NAMALWA (cell line): ENCODE measurements around the gene ADAM12.
"Not testable (repeated sequence)": the region's sequence is repeated elsewhere in the genome, so short reads cannot be mapped to it uniquely, and the experiment has no call there.

Experiments
- DNase-seq: peaks from one replicate; pipeline ENCODE4 v3.0.0-alpha.2; 2015; ENCODE audit warnings: low spot score

ADAM12 gene

DNA sequence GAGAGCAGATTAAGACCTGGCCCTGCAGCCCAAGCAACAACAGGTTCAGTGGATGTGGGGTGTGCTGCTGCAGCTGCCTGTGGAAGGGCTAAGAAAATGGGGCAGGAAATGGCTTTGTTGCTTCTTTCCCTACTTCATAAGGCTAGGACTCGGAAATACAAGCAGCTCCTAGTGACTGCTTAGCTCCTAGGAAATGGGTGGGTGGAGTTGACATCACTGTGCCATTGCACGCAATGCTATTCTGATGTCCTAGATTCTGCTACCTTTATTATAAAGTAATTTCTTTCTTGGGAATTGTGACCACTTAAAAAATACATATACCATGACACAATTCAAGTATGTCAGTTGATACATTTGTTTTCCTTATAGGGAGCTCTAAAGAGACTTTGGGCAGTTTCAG lies 336.1 kb downstream of the ADAM12 start:
- DNase-seq = no peak

DNA sequence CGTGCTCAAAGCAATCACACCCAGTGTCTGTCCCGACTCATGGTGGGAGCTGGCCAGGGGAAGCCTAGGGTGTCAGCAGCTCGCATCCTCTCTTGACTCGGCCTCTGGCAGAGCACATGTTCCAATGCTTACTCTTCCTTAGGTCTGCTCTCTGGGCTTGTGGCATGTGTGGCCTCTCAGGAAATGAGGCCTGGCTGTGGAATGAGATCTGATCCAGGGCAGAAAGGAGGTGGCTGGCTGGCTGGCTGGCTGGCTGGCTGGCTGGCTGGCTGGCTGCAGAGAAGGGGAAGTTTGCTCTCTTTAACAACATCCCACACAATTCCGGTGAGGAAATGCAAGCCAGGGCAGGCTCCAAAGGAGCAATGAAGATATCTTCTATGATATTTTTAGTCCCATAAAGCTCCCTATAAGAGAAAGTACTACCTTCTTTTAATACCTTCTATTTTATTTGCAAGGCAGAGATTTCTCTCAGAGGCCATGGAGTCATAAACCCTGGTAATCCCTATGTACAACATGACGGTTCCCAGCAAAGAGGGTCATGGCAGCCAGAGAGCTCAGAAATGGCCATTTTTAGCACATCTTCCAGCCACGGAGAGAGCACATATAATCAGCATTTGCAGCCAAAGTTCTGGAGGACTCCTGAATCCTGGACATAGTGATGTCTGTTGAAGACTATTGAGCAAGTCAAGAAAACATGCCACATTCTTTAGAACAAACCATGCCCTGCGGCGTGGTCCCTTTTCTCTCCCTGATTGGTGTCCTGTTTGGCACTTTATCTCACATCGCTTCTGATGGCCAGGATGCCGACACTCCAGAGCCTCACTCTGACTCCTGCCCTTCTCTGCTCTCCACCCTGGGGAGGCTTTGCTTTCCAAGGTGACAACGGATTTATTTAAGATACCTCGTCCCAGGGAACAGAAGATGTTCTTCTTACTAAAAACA lies 338.2 kb downstream of the ADAM12 start:
- DNase-seq = no peak

- DNase-seq = not testable (repeated sequence)
Observed at GRCh38 chr10:126047749-126048148, 340.5 kb downstream of the ADAM12 start.

- no peak for DNase-seq
Observed at GRCh38 chr10:126046831-126047230, 341.4 kb downstream of the ADAM12 start.

GRCh38 chr10:126045861-126046260 lies 342.4 kb downstream of the ADAM12 start:
- DNase-seq = no peak

GRCh38 chr10:126043389-126043788 lies 344.9 kb downstream of the ADAM12 start:
- no peak for DNase-seq

- no peak for DNase-seq
Observed at GRCh38 chr10:126042906-126043305, 345.4 kb downstream of the ADAM12 start.

- peak; percentile 1 for DNase-seq
Observed at GRCh38 chr10:126042354-126042753, 345.9 kb downstream of the ADAM12 start.

DNA sequence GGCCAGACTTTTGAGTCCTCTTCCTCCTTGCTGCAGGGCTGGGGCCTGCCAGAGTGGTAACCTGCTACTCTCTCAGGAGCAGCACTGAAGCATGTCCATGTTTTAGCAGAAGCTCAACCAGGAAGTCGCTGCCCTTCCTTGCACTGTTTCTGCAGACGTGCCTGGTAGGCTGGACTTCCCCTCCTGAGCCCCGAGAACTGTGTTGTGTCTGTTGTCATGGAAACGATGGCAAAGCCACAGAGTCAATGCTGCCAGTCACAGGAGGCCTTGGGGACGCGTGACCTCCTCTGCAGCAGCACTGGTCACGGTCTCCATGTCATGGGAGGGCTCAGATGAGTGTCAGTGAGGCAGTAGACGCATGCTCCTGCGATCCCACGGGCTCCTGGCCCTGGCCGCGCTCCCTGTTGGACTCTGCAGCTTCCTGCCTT lies 346.5 kb downstream of the ADAM12 start:
- peak; percentile 86 for DNase-seq

GRCh38 chr10:126041117-126041516 lies 347.2 kb downstream of the ADAM12 start:
- no peak for DNase-seq

GRCh38 chr10:126037946-126038345 lies 350.3 kb downstream of the ADAM12 start:
- no peak for DNase-seq

- no peak for DNase-seq
Observed at GRCh38 chr10:126036515-126036914, 351.8 kb downstream of the ADAM12 start.

- no peak for DNase-seq
Observed at GRCh38 chr10:126034586-126034985, 353.7 kb downstream of the ADAM12 start.

- no peak for DNase-seq
Observed at GRCh38 chr10:126029999-126030398, 358.3 kb downstream of the ADAM12 start.

DNA sequence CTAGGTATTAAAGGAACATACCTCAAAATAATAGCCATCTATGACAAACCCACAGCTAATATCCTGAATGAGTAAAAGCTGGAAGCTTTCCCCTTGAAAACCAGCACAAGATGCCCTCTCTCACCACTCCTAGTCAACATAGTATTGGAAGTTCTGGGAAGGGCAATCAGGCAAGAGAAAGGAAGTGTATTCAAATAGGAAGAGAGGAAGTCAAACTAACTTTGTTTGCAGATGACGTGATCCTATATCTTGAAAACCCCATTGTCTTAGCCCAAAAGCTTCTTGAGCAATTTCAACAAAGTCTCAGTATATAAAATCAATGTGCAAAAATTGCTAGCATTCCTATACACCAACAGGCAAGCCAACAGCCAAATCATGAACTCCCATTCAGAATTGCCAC lies 360.6 kb downstream of the ADAM12 start:
- no peak for DNase-seq

DNA sequence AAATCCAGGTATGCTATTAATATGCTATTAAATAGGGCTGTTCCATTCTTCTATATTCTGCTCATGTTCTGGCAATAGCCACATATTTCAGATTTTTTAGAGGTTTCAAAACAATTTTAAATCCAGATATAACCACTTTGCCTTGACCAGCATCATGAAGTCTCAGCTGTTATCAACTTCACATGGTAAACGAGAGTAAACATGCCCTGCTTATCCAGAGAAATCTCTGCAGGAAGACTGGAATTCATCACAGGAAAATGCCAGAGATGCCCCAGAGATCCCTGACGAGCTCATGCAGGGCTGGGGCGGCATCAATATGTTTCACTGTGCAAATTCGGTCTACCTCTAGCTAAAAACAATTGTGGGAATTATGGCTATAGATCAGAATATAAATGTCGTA lies 365.4 kb downstream of the ADAM12 start:
- no peak for DNase-seq

DNA sequence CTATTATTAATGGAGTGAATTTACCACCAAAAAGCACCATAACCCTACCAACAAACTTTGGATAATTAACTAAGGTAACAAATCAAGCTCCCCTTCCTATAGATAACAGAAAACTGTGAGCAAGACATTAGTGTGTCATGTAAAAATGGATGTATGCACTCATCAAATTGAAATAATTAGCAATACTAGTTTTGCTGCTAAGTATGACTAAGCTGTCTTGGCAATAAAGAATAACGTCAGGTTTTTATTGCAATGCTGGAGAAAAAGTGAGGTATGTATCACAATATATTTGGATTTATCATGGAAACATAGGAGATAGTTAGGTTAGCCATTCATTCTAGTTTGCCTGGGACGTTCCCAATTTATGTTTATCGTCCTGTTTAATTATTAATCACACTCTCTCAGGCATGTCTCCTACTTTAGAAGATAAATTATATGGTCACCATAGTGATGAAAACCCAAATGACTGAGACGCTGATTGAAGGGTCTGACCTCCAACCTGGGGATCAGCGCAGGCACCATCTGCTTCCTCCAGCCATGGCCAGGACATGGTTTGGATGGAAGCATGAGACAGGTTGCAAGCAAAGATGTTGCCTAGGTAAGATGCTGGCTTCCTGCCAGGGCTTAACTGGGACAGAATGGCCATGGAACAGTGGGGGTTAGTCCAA lies 366.3 kb downstream of the ADAM12 start:
- no peak for DNase-seq

DNA sequence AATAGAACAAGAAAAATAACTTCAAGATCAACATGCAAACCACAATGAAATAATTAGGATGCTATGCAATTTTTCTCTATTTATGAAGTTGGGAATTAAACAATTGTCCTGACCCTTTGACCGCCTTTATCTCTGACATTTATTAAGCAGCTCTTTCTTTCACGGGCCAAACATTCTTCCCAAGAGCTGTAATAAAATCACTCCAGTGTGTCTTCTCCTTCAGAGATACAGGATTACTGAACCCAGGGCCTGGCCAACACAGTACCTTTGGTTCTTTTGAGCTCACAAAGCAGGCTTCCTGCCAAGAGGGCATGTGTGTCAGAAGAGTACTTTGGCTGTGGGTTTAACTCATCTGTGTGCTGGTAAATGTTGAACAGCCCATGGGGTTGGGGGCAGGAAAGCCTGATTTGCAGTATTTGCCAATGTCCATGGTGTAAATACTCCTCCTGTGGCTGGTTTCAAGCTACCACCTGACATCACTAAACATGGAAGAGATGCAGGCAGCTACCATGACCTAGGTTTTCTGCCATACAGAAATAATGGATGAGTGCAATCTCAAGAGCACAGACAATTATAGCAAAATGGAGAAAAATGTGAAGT lies 370.2 kb downstream of the ADAM12 start:
- no peak for DNase-seq

GRCh38 chr10:126016882-126017281 lies 371.4 kb downstream of the ADAM12 start:
- DNase-seq = no peak

DNA sequence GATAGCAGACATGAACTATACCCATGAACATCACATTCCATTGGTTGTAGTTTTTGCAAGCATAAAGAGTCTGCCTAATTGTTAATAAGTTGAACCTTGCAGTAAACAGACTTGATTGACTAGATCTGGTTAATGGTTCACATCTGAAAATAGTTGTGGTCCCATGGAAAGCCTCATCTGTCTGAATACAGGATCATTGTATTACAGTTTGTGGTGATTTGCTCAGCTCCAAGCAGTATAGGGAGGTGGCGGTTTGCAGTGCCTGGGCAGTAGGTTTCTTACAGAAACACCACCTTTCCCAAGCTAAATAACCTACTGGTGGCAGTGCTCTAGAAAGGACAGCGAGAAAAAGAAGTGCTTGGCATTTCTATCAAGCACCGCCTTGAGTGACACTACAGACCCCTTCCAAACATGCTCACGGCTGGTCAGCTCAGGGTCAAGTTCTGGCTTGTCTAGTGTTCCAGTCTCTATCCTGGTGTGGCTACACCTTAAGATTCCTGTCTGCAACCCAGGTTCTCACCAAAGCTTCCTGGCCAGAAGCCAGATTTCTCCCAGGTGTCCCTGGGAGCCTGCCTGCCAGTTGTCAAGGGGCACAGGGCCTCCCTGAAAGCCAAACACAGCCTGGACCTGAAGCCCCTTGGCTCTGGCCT lies 372.0 kb downstream of the ADAM12 start:
- no peak for DNase-seq

- no peak for DNase-seq
Observed at GRCh38 chr10:126015413-126015812, 372.9 kb downstream of the ADAM12 start.

DNA sequence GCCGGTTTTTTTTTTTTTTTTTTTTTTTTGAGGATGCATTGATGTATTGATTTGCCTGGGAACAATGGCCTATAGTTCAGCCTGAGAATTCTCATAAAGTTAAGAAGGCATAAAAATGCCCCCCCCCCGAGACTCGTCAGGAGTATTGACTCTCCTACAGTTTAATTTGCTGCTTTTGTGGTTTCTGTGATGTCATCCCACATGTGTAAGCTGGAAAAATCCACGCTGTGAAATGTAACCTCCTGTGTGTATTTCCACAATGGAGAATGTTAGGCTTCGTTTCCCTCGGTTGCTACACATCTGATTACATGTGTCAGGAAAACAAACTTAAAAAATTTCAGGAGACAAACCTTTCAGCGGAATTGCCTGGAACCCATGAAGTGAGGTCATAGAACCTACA lies 374.0 kb downstream of the ADAM12 start:
- no peak for DNase-seq
